AG04450 (cell line): ENCODE data around the gene CEP164. TPM values are rescaled to one million over a fixed set of nuclear protein-coding genes. Genes with fewer than 3 reads are reported as not detected.

ENCODE experiments used
- CTCF ChIA-PET: fragments of 300-600, 350-600 bp; formaldehyde crosslinking; extraction: SDS; loops from one replicate; lab custom pipeline; 2022; ENCODE audit warnings: antibody characterized with exemption, inconsistent platforms; lab: Charles Lee
- POLR2A ChIA-PET: fragments of 350-600 bp; formaldehyde crosslinking; extraction: SDS; loops from one replicate; lab custom pipeline; 2021; ENCODE audit warnings: antibody characterized with exemption, inconsistent platforms; lab: Yijun Ruan, JAX
- DNase-seq: peaks from one replicate; pipeline ENCODE4 v3.0.0-alpha.2; 2011; ENCODE audit warnings: low read depth, low spot score
- H3K27ac ChIP-seq: one replicate; pipeline ENCODE4 v1.5.1; 2012; ENCODE audit warnings: low read depth, low read length, control low read depth
- H3K27me3 ChIP-seq: one replicate; pipeline ENCODE4 v1.6.0; 2012; ENCODE audit warnings: low read length; ENCODE audit not compliant: control insufficient read depth, insufficient read depth
- H3K4me3 ChIP-seq: 2 replicates; pipeline ENCODE4 v1.5.1; 2011; ENCODE audit warnings: mild to moderate bottlenecking, low read depth, low read length, control low read depth
- H3K9me3 ChIP-seq: 2 replicates; pipeline ENCODE4 v1.5.1; 2012; ENCODE audit warnings: low read length; ENCODE audit not compliant: control insufficient read depth, insufficient read depth
- polyA minus RNA-seq: library from RNA; depleted of rRNA, polyadenylated mRNA; stranded (reverse); fragments of >200 nt; gene quantifications from 2 replicates; pipeline ENCODE4 v1.2.3, GENCODE V29; 2011; rRNA and poly(A)+ RNA removed
- polyA plus RNA-seq: library from polyadenylated mRNA; depleted of rRNA; stranded (reverse); fragments of >200 nt; gene quantifications from 2 replicates; pipeline ENCODE4 v1.2.3, GENCODE V29; 2011; rRNA removed
- TF ChIP-seq, protein P1 (sequence below): IDR thresholded peaks from 2 replicates; pipeline ENCODE4 v1.5.1; 2011; ENCODE audit warnings: low read depth, low read length, control low read depth, inconsistent platforms

Gene CEP164
- 19.5 and 22.5 TPM in 2 replicates for polyA plus RNA-seq
- 32.1 and 40.8 TPM in 2 replicates for polyA minus RNA-seq

DNA sequence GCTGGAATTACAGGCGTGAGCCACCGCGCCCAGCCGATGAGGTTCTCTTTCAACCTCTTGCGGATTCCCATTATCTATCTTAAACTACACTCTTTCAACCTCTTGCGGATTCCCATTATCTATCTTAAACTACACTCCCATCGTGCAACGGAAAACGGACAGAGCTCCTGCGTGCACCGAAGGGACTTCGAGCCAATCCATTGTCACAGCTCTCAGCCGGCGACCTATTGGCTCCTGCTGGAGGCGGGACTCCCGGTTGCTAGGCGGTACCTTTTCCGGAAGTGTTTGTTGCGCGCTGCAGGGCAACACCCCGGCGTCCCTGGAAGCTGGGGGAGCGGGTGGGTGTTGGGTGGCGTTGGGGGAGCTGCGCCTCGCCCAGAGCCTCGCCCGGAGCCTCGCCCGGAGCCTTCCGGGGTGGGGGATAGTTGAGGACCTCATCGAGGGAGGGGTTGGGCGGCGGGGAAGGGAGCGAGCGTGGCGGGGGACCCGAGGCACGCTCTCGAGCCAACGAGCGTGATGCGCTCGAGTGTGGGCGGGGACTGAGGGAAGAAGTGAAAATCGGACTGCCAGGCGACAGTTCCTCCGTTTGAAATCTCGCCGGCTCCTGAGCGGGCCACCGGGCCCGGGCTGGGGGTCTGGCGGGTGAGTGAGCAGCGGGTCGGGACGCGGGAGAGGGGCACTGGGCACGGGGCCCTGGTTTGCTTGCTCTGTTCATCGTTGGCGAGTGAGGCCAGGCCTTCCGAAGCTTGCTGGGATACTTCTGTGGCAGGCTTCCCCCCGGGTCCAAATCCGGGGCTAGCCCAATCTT is at the start of gene CEP164:
Gene CEP164, plus strand, starts transcription at position 288 of the 808 bp plus-strand sequence. CDS start 10,733 bp downstream, outside the sequence.
- CTCF ChIA-PET = interaction anchor here (0.6 to 1.2 kb wide), 4 partner anchors 96 to 293 kb away, joined by 3 to 6 read pairs (median 3); no protein-coding TSS in a partner anchor
- peak; percentile 91 for DNase-seq
- POLR2A ChIA-PET = interaction anchor here (0.7 to 1.2 kb wide), 5 partner anchors 9 to 1235 kb away, joined by 3 to 4 read pairs (median 3); partner anchors contain the start of gene BACE1
- no peaks in the 10 kb centered on the region for H3K27me3 ChIP-seq
- peak within 1 kb of the TSS; percentile 83 for H3K4me3 ChIP-seq
- TF ChIP-seq, protein P1, sequence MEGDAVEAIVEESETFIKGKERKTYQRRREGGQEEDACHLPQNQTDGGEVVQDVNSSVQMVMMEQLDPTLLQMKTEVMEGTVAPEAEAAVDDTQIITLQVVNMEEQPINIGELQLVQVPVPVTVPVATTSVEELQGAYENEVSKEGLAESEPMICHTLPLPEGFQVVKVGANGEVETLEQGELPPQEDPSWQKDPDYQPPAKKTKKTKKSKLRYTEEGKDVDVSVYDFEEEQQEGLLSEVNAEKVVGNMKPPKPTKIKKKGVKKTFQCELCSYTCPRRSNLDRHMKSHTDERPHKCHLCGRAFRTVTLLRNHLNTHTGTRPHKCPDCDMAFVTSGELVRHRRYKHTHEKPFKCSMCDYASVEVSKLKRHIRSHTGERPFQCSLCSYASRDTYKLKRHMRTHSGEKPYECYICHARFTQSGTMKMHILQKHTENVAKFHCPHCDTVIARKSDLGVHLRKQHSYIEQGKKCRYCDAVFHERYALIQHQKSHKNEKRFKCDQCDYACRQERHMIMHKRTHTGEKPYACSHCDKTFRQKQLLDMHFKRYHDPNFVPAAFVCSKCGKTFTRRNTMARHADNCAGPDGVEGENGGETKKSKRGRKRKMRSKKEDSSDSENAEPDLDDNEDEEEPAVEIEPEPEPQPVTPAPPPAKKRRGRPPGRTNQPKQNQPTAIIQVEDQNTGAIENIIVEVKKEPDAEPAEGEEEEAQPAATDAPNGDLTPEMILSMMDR = no peak
- H3K9me3 ChIP-seq = no peaks in the 10 kb centered on the region; the same call in 1 of the 2 replicates
- H3K27ac ChIP-seq = peak within 1 kb of the TSS; percentile 91

DNA sequence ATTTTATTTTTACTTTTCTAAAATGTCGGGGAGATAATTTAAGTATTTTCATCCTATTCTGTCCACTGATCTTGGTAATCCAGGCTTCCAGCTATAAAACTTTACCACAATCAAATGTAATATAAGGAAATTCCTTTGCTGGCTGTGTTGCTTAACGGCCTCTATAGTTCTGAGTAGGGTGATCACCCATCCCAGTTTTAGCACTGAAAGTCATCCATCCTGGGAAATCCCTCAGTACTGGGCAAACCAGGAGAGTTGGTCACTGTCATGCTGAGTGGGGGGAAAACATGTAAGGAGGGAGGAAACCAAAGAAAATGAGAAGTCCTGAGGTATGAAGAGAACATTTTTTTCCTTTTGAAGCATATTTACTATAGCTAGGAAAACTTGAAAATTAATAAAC is 49.3 kb upstream of the CEP164 start:
- POLR2A ChIA-PET = no interaction called here
- DNase-seq = no peak
- CTCF ChIA-PET = no interaction called here

DNA sequence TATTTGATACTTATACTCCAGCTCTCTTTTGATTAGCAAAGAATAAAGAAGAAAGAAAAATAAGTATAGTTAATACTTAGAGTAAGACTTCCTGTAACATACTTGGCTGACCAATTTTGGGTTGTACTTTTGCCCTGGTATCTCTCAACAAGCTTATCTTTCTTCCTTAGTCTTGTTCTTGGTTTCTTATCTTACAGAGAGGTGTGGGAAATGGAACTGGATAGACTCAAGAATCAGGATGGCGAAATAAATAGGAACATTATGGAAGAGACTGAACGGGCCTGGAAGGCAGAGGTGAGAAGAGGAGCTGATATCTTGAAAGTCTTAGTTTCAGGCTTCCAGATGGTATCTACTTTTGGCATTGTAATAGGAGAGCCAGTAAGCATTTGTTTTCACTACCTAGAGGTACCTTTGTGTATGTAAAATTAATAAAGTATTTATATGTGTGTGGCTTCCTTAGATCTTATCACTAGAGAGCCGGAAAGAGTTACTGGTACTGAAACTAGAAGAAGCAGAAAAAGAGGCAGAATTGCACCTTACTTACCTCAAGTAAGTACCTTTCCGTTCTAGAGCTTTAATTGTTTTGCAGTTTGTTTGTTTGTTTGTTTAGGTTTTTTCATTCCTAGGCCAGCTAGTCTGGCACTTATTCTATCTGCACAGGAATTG is 47.8 kb upstream of the CEP164 start:
- no peaks in the 10 kb centered on the region for H3K27me3 ChIP-seq
- ChIA-PET POLR2A (no interaction called here), CTCF (interaction anchor here (0.5 to 1.9 kb wide), 4 partner anchors 36 to 1840 kb away, joined by 3 to 6 read pairs (median 4); partner anchors contain the start of genes BACE1 and PCSK7)
- no peaks in the 10 kb centered on the region for H3K9me3 ChIP-seq
- TF ChIP-seq, protein P1 = no peak
- H3K27ac ChIP-seq = no peak overlapping the region
- no peak for DNase-seq
- H3K4me3 ChIP-seq = no peak overlapping the region

More for the DNA sequence above, 49.3 kb upstream of the CEP164 start:
- Histone ChIP-seq H3K4me3 (no peak overlapping the region), H3K27me3 (no peaks in the 10 kb centered on the region), H3K9me3 (no peaks in the 10 kb centered on the region), H3K27ac (no peak overlapping the region)
- TF ChIP-seq, protein P1 = no peak

DNA sequence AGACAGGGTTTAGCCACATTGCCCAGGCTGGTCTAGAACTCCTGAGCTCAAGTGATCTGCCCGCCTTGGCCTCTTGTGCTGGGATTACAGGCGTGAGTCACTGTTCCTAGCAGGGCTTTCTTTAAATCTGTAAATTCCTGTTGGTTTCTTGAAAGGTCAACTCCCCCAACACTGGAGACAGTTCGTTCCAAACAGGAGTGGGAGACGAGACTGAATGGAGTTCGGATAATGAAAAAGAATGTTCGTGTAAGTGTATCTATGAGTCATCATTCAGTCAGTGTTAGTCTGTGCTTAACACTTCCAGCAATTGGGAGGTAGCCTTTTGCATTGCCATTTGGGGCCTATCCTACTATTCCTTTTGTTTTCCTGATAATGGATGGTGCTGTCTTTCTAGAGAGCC is 46.5 kb upstream of the CEP164 start:
- Histone ChIP-seq H3K27ac (peak overlapping the region; percentile 87), H3K27me3 (no peaks in the 10 kb centered on the region), H3K9me3 (no peaks in the 10 kb centered on the region), H3K4me3 (no peak overlapping the region)
- POLR2A ChIA-PET = interaction anchor here (0.7 kb wide), 1 partner anchor 256 kb away, joined by 3 read pairs; no protein-coding TSS in a partner anchor
- peak; percentile 89 for DNase-seq
- CTCF ChIA-PET = interaction anchor here (0.9 to 1.9 kb wide), 2 partner anchors 35 to 41 kb away, joined by 4 to 6 read pairs; partner anchors contain the start of gene BACE1
- TF ChIP-seq, protein P1 = no peak
